ENCODE data around the gene TMPRSS9.

GRCh38 chr19:2333027-2333806 is 26.8 kb upstream of the TMPRSS9 start:
- TF ChIP-seq EP300 (IDR thresholded peaks at IDR 0.05) (no peak), POLR2A (IDR thresholded peaks at IDR 0.05) (no peak)
- TF ChIP-seq, protein P1, sequence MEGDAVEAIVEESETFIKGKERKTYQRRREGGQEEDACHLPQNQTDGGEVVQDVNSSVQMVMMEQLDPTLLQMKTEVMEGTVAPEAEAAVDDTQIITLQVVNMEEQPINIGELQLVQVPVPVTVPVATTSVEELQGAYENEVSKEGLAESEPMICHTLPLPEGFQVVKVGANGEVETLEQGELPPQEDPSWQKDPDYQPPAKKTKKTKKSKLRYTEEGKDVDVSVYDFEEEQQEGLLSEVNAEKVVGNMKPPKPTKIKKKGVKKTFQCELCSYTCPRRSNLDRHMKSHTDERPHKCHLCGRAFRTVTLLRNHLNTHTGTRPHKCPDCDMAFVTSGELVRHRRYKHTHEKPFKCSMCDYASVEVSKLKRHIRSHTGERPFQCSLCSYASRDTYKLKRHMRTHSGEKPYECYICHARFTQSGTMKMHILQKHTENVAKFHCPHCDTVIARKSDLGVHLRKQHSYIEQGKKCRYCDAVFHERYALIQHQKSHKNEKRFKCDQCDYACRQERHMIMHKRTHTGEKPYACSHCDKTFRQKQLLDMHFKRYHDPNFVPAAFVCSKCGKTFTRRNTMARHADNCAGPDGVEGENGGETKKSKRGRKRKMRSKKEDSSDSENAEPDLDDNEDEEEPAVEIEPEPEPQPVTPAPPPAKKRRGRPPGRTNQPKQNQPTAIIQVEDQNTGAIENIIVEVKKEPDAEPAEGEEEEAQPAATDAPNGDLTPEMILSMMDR (IDR thresholded peaks at IDR 0.05) = no peak
